GM12875 (cell line): ENCODE results near the gene PRKRIP1.

ENCODE experiments used
- H3K4me3 ChIP-seq: one replicate; pipeline ENCODE4 v1.5.1; 2011; ENCODE audit warnings: low read depth, low read length, control low read depth
- TF ChIP-seq, protein P1 (sequence below): IDR thresholded peaks from 2 replicates; pipeline ENCODE4 v1.5.1; 2011; ENCODE audit warnings: low read depth, mild to moderate bottlenecking, control low read depth, inconsistent platforms, low read length, moderate library complexity, borderline replicate concordance; ENCODE audit not compliant: insufficient read depth

PRKRIP1 gene

DNA sequence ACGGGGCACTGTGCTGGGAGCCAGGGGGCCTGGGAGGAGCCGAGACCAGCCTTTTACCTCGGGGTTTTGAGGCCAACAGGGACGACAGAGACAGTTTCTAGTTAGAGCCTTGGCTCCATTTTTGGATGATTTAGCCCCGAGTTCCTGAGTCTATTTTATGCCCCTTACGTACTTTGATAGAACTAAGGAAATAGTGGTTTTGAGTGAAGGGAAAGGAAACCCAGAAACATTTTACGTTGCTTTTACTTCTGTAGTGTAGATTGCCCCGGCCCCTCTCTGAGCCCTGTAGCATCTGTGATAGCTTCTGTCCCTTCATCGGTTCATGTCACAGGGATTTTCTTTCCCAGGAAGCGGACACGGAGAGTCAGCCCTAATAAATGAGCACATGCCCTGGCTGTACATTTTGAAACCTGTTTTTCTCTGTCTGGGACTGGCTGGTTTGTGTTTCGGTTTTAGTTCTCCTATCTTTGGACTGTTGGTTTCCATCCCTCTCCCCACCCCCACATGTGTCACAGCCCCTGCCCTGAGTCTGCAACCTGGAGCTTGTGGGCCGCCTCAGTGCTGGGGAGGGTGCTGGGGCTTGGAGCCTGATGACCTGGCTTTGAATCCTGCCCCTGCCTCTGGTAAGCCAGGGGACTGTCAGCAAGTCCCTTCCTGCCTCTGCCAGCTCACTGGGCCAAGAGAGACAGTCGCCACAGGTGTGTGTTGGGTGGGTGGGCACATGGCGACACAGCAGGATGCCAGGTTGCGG is 30.3 kb downstream of the PRKRIP1 start:
- peak overlapping the region; percentile 49 for H3K4me3 ChIP-seq
- TF ChIP-seq, protein P1, sequence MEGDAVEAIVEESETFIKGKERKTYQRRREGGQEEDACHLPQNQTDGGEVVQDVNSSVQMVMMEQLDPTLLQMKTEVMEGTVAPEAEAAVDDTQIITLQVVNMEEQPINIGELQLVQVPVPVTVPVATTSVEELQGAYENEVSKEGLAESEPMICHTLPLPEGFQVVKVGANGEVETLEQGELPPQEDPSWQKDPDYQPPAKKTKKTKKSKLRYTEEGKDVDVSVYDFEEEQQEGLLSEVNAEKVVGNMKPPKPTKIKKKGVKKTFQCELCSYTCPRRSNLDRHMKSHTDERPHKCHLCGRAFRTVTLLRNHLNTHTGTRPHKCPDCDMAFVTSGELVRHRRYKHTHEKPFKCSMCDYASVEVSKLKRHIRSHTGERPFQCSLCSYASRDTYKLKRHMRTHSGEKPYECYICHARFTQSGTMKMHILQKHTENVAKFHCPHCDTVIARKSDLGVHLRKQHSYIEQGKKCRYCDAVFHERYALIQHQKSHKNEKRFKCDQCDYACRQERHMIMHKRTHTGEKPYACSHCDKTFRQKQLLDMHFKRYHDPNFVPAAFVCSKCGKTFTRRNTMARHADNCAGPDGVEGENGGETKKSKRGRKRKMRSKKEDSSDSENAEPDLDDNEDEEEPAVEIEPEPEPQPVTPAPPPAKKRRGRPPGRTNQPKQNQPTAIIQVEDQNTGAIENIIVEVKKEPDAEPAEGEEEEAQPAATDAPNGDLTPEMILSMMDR = no peak

DNA sequence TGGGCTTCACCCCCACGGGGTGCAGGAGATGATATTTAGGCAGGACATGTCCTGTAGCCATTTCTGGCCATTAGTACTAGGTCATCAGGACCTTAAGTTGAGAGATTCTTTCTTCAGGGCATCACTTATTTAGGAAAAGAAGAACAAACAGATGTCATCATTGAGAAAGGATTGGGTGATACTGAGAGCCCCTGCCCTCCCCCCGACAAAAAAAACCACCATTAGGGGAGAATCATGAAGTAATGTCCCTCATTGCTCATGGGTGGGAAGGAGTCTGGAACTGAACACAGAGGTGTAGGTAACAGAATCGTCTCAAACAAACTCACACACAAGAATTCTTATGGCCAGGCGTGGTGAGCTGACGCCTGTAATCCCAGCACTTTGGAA is 30.8 kb downstream of the PRKRIP1 start:
- TF ChIP-seq, protein P1 = no peak
- peak overlapping the region; percentile 13 for H3K4me3 ChIP-seq

DNA sequence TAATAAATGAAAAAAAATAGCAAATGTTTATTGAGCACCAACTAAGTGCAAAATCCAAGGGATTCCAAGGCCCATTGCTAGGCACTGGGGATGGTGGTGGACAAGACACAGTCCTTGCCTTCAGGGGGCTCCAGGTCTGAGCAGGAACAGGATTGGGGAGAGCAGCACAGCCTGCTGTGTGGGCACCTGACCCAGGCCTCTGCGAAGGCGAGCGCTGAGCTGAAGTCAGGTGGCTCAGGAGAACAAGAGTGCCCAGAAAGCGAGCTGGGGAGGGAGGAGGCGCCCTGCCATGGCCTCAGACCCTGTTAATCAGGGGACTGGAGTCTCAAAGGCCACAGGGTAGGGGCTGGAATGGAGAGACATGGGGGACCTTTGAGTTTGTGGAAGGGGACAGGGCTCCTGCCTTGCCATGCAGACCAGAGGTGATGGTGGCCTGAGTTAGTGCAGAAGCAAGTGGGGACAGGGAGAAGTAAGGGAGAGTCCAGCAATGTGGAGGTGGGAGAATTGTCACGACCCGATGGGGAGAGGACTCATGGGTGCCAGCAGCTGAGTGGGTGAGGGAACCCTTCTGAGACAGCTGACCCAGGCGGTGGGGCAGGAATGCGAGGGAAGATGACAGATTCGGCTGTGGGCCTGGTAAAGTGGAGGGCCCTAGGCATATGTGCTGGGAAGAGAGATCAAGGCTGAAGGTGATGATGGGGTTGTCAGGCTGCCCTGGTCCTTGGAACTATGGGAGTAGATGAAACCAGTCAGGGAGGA is 33.2 kb downstream of the PRKRIP1 start:
- TF ChIP-seq, protein P1 = no peak
- H3K4me3 ChIP-seq = no peak overlapping the region

DNA sequence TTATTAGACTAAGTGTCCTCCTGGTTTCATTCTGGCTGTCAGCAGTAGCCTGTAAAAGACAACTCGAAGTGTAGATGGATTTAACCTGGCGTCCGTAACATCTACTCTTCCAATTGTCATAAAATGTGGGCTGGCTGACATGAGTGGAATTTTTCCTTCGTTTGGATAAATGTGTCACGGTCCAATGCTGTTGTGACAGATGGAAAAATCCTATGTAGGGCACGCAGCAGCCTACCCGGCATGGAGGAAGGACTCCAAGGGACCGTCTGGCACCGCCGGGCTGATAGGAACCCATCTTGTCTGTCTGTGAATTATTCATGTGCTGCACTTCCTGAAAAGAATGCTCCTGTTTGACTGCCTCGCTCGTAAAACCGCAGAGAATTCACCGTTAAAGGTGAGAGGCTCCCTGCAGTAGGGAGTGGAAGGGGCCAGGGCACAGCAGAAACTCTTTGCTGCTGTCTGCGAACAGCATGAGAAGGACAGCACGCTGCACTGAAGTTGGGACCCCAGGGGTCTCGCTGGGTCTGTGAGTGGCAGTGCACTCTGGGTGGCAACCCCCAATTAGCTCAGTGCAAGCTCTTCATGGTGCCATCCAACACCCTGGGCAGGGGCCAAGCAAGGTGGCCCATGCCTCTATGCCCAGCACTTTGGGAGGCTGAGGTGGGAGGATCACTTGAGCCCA is 35.6 kb downstream of the PRKRIP1 start:
- no peak overlapping the region for H3K4me3 ChIP-seq
- TF ChIP-seq, protein P1 = no peak

DNA sequence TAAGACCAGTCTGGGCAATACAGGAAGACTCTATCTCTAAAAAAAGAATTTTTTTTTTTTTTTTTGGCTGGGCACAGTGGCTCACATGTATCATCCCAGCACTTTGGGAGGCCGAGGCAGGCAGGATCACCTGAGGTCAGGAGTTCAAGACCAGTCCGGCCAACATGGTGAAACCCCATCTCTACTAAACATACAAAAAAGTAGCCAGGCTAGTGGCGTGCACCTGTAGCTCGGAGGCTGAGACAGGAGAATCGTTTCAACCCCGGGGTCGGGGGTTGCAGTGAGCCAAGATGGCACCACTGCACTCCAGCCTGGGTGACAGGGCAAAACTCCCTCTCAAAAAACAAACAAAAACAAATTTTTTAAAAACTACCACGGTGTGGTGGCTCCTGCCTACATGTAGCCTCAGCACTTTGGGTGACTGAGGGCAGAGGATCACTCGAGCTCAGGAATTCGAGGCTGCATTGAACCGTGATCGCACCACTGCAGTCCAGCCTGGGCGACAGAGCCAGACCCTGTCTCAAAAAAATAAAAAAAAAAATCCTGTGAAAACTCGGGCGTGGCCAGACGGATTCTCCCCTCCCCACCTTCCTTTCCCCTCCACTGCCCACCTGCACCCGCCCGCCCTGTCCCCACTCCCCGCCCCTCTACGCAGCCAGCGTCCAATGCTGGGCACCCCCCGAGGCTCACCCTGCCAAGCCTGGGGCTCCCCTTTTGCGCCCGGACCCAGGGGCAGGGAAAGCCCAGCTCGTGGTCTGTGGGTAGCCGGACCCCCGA is 36.5 kb downstream of the PRKRIP1 start:
- TF ChIP-seq, protein P1 = no peak

DNA sequence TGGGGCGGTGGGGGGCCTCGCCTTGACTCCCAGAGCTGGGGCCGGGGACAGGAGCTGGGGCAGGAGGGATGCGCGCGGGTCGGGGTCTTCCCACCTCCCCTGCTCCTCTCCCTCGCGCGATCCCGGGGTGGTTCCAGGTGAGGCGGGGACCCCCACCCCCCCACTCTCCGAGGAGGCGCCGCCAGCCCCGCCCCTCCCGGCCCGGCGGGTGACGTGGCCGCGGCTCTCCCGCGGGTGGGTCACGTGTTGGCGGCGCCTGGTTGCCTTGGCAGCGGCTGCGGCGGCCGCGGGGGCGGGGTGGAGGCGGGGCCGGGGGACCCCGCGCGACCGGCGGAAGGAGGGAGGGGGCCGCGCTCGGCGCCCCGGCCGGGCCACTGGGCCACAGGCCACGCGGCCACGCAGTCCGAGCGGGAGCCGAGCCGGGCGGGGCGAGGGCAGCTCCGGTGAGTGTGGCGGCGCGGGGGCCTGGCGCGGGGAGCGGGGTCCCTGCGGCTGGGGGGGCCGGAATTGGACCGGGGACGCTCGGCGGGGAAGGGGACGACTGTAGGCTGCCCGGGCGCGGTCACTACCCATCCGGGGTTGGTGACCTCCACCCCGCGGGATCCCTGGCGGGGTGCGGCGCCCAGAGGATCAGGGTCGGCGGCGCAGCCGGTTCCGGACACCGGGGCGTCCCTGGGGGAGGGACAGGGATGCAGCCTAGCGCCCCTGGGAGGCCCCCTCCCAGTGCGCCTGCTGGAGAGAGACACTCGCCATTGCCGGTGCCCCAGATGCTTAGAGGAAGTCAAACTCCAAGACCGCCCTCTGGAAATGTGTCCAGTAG is 37.3 kb downstream of the PRKRIP1 start, which contains the start of gene ORAI2:
TSS of gene ORAI2 (plus strand) at position 357 of the 820 bp plus-strand sequence. CDS start 5,382 bp downstream, outside the sequence.
- peak within 1 kb of the TSS; percentile 86 for H3K4me3 ChIP-seq
- TF ChIP-seq, protein P1 = no peak

More for the DNA sequence above, 36.5 kb downstream of the PRKRIP1 start:
- H3K4me3 ChIP-seq = peak overlapping the region; percentile 64
